GM18907 (cell line): ENCODE results near the gene TDRD5.
"Not testable (repeated sequence)": the region's sequence is repeated elsewhere in the genome, so short reads cannot be mapped to it uniquely, and the experiment has no call there.

Source experiments
- ATAC-seq: cut with Tn5 transposase; IDR thresholded peaks from one replicate; pipeline ENCODE4 v1.9.1; 2021; ENCODE audit warnings: mild to moderate bottlenecking, moderate library complexity; ENCODE audit not compliant: unreplicated experiment

TDRD5 gene

DNA sequence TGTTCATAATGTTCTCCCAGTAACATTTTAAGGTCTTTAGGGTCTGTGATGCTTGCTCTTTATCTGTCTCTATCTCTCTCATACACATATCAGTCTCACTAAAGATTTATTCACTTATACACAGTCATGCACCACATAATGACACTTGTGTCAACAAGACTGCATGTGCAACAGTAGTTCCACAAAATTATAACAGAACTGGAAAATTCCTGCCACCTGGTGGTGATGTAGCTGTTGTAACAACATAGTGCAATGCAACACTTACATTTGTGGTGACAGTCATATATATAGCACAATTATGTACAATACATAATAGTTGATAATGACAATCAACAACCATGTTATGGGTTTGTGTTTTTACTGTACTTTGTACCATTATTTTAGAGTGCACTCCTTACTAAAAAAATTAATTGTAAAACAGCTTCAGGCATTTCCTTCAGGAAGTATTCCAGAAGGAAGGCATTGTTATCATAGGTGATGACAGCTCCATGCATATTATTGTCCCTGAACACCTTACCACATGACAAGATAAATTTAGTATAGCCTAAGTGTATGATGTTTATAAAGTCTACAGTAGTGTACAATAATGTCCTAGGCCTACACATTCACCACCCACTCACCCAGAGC lies 8.1 kb downstream of the TDRD5 start:
- ATAC-seq: no peak

DNA sequence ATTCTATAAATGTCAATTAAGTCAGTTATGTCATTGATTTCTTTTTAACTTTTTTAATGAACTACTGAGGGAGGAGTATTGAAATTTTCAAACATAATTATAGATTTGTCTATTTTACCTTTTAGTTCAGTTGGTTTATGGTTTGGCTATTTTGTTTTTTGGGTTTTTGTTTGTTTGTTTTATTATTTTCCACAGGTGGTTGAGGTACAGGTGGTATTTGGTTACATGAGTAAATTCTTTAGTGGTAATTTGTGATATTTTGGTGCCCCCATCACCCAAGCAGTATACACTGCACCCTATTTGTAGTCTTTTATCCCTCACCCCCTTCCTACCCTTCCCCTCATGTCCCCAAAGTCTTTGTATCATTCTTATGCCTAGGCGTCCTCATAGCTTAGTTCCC lies 9.5 kb downstream of the TDRD5 start:
- no peak for ATAC-seq

DNA sequence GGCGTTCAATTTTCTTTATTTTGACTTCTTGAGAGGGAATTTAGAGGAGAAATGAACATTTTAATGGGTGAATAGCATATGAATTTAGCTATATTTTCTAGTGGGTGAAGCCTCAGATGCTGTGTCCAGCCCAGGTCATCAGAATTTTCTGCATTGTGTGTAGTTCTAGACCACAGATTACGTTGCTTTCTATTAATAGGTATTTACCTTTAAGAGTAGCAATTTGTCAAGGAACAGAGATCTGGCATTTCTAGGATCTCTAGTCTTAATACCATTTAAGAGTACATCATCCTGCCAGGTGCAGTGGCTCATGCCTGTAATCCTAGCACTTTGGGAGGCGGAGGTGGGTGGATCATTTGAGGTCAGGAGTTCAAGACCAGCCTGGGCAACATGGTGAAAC lies 20.7 kb downstream of the TDRD5 start:
- no peak for ATAC-seq

DNA sequence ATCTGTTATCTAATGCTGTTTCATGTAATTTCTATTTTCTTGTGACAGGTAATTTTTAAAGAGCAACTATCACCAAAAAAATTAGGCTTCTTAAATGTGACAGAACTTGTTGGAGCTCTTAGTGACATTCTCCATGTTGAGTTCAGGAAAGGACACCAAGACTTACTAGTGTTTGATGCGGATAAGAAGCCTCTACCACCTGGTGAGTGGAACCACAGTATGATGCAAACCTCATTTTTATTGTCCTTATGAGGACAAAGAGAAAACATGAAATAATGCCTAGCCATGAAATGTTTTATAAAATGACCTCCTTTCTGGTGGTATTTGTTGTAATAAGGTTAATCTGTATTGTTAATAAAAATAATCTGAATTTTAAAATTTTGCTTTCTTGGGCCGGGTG lies 39.1 kb downstream of the TDRD5 start:
- no peak for ATAC-seq

DNA sequence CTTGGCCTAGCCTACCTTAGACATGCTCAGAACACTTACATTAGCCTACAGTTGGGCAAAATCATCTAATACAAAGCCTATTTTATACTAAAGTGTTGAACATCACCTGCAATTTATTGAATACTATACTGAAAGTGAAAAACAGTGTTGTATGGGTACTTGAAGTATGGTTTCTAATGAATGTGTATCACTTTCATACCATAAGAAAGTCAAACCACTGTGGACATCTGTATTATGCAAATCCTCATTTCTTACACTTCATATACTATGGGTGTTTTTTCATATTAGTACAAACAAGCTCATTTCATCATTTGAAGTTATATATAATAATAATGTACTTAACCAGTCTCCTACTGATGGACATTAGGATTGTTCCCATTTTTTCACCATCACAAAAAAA lies 41.2 kb downstream of the TDRD5 start:
- peak; percentile 87 for ATAC-seq

DNA sequence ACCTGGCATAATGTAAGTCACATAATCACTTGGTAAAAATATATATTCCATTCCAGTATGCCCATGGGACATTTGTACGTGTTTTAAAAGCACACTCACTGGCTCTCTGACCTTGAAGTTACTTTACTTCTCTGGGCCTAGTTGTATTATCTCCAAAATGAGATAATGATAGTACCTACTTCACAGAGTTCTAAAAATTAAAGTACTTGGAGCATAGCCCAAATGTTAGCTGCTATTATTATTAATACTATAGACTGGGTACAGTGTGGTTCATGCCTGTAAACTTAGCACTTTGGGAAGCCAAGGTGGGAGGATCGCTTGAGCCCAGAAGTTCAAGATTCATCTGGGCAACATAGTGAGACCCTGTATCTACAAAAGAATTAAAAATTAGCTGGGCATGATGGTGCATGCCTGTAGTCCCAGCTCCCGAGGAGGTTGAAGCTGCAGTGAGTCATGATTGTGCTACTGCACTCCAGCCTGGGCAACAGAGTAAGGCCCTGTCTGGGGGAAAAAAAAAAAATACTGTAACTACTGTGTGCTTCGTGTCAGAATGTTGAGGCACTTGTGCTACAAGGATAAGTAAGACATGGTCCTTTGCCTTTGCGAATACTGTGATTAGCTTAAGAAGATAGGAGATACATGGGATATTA lies 45.7 kb downstream of the TDRD5 start:
- ATAC-seq: no peak

DNA sequence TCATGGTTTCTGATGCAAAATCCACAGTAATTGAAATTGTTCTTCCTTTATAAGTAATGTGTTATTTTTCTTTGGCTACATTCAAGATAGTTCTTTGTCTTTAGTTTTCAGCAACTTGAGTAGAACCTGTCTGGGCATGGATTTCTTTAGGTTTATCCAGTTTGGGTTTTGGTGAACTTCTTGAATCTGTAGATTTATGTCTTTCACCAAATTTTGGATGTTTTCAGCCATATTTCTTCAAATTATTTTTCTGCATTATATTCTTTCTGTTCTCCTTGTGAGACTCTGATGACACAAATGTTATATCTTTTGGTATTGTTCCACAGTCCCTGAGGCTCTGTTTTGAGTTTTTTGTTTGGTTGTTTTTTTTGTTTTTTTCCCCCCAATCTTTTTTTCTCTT lies 69.4 kb downstream of the TDRD5 start:
- no peak for ATAC-seq

DNA sequence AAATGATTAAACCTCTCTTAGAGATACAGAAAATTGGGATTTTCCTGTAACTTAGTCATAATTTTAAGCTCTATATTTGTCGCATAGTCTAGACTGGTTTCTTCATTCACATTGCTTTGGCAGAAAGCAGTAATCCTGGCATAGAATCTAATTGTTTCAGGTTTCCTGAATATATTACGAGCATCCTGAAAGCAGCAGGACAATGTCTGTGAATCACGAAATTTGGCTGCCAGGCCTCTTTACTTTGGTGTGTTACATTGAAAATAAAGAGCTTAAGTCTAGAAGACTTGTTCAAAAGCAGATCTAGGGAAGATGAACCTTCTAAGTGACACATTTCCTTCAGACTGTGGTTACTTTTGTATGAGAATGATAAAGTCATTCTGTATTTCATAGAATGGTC lies 72.2 kb downstream of the TDRD5 start:
- ATAC-seq: no peak

DNA sequence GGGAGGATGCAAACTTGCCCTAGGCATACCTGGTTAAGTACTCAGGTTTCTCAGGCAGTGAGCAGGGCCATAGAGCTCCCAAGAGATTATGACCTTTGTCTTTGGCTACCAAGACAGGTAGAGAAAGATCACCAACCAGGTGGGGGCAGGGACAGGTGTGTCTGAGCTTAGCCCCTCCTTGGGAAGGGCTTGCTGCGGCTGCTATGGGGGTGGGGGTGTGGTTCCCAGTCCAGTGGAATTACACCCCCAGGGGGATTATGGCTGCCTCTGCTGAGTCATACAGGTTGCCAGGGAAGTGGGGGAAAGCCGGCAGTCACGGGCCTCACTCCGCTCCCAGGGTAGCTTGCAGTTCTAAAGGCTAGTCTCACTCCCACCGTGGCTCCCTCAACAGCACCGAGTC lies 86.2 kb downstream of the TDRD5 start:
- no peak for ATAC-seq

DNA sequence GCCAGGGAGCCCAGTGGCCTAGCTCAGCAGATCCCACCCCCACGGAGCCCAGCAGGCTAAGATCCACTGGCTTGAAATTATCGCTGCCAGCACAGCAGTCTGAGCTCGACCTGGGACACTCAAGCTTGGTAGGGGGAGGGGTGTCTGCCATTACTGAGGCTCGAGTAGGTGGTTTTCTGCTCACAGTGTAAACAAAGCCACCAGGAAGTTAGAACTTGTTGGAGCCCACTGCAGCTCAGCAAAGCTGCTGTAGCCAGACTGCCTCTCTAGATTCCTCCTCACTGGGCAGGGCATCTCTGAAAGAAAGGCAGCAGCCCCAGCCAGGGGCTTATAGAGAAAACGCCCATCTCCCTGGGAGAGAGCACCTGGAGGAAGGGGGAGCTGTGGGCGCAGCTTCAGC lies 102.9 kb downstream of the TDRD5 start:
- not testable (repeated sequence) for ATAC-seq

DNA sequence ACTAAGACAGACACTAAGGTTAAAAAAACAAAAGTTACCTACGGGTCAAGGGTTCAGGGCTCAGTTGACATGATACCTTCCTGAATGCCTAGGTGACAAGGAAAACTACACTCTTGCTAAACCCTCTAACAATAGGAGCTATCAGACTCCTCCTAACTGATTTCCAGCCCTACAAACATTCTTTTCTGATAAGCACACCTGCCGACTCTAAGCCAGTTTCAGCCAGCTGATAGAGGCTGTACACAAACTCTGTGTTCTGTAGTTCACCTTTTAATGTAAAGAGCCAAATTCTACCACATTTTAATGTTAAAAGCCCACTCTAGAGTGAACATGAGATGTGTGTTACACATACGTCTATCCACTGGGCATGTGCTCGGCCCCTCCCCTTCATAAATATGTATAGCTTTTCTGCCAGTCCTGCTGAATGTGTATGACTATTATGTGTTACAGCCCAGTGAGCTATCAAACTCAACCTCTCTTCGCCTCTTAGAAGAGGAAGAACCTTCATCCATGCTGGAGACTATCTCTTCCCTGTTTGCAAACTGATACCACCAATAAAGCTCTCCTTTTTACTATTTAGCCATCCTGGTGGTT lies 111.4 kb downstream of the TDRD5 start:
- no peak for ATAC-seq

DNA sequence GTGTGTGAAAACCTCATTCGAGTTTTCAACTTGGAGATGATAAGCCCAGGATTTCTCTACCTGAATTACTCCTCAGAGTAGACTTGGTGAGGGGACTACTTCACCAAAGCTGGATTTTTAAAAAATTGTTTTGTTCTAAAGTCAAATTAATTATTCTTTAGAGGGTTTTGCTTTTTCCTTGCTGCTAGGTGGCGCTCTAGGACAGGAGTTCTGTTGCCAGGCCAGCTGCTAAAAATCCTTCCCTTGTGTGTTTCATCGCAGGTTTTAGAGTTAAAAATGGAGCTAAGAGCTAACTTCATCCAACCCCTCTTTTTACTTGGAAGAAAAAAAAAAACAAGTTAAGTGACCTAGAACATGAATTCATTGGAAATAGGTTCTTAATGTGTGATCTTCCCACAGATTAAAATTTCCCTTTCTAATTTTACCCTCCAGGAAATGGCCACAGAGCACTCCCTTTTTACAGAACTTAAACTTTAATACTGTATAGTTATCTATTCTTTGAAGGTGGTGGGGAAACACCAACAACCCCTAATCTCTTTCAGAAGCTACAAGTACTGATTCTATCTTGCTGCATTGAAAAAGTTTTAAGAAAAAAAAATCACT lies 114.8 kb downstream of the TDRD5 start:
- no peak for ATAC-seq

DNA sequence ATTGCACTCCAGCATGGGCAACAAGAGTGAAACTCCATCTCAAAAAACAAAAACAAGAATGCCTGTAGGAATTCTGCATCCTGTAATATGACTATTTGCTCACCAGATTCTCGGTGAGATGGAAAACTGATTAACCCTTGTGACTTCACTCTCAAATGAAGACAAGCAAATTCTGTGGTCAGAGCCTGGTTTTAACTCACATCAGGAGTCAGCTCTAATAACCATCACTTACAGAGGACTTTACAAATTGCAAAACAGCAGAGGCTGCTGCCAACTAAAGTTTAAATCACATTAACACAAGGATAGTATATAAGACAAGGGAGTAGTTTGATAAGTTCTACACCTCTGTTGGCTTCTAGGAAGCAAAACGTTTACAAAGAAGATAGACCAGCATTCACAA lies 115.8 kb downstream of the TDRD5 start:
- no peak for ATAC-seq

DNA sequence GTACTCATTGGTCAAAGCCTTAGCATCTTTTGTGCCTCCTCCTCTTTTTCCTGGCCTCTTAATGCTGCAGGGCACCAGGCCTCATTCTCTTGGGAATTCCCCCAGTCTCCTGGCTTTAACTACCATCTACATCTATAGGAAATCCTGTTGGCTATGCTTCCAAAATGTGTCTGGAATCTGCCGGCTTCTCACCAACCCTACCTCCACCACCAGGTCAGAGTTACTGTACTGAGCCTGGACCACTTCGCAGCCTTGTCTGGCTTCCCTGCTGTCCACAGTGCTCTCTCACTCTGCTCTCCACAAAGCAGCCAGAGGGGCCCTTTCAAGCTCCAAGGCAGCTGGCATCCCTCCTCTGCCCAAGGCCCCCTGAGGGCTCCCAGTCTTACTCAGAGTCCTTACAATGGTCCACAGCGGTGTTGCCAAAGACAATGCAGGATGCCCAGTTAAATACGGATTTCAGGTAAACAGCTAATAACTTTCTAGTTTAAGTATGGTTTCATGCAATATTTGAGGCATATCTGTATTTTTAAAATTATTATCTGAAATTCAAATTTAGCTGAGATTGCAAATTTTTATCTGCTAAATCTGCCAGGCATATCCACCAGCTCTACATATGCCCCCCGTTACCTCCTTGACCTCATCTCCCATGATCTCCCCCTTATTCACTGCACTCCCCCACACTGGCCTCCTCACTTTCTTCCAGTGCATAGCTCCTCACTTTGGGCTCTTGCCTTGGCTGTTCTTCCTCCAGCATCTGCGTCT lies 117.0 kb downstream of the TDRD5 start:
- ATAC-seq: no peak

DNA sequence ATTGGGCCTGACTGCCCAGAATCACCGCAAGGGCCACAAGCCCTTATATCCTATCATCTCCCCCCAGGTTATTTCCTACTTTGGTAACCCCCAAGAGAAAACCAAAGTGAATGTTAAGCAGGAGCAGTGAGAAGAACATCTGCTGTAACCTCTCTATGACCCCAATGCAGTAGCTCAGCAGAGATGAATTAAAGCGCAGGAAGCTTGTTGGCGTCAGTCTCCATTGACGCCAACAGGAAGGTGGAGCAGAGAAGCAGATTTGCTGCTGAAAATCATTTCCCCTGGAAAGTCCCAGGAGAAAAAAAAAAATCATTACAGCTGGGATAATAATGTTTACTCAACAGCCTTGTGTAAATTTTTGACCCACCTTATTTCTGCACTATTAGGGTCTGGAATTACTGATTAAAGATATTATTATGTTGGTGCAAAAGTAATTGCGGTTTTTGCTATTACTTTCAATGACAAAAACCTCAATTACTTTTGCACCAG lies 118.3 kb downstream of the TDRD5 start:
- peak; percentile 93 for ATAC-seq

DNA sequence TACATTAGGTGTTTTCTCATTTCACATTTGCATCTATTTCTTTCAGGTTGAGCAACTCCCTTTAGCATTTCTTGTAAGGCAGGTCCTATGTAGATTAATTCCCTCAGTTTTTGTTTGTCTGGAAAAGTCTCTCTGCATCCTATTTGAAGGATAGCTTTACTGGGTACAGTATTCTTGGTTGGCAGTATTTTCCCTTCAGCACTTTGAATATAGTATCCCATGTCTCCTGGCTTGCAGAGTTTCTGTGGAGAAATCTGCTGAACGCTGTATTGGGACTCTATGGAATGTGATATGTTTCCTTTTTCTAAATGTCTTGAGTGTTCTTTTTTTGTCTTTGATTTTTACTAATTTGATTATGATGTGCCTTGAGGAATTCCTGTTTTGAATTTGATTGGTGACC lies 122.5 kb downstream of the TDRD5 start:
- ATAC-seq: no peak

DNA sequence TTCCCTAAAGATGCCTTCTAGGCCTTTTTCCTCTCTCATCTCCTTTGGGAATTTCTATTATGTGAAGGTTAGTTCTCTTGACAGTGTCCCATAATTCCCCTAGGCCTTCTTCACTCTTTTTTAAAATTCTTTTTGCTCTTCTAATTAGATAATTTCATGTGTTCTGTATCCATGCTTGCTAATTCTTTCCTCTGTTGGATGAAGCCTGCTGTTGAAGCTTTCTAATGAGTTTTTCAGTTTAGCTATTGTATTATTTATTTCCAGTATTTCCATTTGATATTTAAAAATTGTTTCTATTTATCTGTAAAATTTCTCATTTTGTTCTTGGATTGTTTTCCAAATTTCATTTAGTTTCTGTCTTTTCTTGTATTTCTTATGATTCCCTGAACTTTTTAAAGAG lies 123.0 kb downstream of the TDRD5 start:
- ATAC-seq: no peak

DNA sequence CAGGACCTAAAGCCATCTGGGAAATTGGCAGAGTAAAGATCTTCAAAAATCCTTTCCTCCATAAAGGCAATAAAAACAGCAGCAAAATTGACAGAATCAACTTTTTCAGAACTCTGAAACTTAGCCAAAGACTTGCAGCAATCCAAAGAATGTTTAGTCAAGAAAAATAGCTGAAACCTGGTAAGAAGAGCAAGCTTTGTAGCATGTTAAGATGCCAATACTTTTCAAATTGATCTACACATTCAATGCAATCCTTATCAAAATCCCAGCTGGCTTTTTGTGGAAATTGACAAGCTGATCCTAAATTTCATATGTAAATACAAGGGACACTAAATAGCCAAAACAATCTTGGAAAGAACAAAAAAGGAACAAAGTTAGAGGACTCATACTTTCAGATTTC lies 127.6 kb downstream of the TDRD5 start:
- no peak for ATAC-seq

DNA sequence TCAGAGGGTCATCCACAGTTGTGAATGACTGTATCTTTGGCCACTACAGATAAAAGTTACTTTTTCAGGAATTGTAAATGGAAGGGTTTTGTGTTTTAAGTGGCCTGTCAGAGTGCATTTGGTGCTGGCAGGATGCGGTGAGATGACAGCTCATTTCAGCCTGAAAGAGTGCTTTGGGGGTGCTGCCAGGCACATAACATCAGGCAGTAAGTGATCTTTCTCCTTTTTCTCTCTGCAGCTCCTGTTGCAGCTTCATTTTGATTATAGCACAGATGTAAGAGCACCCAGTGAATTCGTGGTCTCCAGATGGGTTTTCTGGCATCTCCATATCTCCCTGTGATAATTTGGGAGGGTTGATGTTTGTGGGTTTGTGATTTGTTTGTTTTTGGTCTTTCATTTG lies 136.6 kb downstream of the TDRD5 start:
- no peak for ATAC-seq

DNA sequence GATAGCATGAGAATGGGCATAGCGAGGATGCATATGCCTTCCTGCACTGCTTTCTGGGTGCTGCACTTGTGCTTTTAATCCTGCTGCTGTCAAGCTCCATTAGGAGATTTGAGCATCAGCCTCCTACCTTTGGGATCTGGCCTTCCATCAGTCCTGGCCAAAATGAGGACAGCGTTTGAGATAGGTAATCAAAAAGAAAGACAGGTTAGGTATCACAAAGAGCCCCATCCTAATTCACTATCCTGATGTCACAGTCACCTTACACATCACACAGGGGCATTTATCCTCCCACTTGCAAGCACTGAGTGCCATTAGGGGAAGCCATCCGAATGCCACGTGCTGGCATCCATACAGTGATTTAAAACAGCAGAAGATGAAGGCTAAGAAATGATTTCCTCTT lies 138.2 kb downstream of the TDRD5 start:
- no peak for ATAC-seq

DNA sequence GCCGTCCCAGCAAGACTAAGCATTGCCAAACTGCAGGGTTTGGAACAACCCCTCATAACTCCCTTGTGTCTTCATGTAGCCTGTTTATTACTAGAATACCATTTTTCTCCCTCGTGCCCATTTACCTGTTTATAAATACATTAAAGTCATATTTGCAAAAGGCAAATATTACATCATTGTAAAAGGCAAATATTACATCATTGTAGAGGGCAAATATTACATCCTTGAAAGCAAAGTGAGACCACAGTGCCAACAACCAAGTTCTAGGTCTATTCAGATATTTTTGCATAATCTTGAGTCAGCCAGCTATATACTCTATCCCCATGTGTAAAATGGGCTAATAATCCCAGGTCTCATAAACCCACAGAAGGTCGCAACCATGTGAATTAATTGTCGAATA lies 140.0 kb downstream of the TDRD5 start:
- no peak for ATAC-seq
